Measurements from ENCODE around the gene SH3PXD2B. TPM values are rescaled to one million over a fixed set of nuclear protein-coding genes. Genes with fewer than 3 reads are reported as not detected.
"Not testable (repeated sequence)": the region's sequence is repeated elsewhere in the genome, so short reads cannot be mapped to it uniquely, and the experiment has no call there.

Gene SH3PXD2B
- polyA plus RNA-seq, 10 donors, result 29.8 to 45.2 (median 34.9) TPM

DNA sequence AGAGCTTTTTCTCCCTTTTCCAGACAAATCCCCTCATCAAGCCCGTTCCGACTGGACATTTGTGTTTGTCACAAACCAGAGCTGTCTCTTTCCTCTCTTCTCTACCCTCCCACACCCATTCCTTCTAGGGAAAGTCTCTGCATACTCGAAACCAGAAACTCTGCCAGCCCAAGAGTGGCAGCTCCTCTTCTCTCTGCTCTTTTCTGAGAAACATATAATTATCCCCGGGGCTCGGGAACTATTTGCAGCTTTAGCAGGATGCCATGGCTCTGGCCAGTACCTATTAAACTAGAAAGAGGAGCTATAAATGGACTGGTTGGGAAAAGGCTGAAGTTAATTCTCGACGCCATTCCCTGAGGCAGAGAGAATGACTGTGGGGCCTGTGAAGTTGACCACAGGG, 82.6 kb downstream of the SH3PXD2B start:
- no peak for DNase-seq

DNA sequence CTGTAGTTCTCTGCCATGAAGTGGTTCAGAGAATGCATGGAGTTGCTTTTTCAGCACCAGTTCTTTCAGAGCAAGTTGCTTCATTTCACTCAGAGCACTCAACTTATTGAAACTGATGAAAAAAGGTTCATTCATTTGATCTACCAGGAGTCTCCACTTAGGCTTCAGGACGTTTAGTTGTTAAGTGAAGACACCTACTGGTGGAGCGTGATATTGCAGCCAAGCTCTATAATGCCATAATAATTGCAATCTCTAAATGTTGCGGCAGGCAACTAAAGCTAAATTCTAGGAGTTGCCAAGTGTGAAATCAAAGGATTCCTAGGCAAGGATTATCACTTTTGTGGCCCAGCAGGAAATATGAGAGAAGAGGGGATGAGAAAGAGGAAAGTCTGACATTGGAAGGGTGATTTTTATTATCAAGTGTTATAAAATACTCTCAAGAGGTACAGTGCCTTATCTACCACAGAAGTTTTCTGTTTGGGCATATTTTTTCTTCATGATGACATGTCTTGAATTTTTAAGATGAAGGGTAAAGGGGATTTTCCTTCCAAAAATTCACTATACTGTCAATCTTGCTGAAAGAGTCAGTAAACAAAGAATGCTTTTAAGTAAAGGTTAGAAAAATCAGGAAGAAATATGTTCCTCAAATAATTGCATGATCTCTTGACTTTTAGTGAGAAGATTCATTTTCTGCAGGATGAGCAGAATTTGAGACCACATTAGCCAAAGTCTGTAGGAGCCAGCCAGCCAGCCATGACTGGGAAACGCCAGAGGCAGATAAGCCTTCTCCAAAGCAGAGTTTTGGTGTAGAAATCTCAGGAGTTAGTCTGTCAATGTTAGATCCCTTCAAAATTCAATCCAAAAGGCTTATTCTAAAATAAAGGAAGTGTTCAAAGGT, 83.4 kb downstream of the SH3PXD2B start:
- no peak for DNase-seq

DNA sequence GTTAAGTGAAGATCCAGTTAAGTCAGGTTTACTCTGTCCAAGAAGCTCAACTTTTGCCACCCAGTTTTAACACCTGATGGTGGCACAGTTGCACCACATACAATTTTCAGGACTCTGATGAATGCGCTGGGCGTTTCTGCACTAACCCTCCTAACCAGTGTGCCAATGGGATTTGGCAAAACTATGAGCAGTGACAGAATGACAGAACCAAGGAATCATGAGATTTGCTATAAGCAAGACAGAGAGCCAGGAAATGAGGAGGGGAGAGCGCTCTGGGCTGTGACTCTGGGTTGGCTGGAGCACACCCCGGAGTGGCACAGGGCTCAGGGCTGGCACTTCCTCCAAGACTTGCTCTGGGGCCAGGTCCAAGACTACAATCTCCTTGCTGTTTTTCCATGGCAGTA, 84.1 kb downstream of the SH3PXD2B start:
- no peak for DNase-seq

DNA sequence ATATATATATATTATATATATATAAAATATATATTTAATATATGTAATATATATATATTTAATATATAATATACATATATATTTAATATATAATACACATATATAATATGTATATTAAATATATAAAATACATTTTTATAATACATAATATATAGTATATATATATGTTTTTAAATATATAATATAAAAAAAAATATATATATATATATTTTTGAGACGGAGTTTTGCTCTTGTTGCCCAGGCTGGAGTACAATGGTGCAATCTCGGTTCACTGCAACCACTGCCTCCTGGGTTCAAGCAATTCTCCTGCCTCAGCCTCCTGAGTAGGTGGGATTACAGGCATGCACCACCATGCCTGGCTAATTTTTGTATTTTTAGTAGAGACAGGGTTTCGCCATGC, 85.6 kb downstream of the SH3PXD2B start:
- not testable (repeated sequence) for DNase-seq

DNA sequence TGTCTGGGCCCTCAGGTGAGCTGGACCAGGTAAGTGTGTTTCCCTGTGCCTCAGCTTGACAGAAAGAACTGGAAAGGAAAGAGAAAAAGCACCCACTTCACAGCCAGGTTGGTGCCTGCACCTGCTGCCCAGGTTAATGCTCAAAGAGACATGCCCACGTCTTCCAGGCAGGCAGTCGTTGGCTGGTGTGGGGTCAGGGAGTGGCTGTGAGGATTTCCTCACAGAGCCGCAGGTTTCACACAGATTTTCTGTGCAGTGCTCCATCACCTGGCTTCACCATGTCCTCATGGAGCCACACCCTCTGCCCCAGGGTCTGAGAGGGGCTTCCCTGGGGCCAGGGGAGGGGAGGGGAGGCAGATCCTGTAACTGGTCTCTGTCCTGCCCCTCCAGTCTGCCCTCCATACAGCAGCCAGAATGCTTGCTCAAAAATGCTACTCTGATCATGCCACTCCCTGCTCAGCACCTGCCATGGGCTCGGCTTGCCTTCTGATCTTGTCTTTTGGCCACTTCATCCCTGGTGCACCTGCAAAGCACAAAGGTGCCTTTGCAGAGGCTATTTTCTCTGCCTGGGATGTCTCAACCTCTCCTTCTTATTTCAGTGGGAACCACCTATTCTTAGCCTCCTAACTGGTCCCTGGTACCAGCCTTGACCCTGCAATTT, 88.2 kb downstream of the SH3PXD2B start:
- DNase-seq, result no peak

DNA sequence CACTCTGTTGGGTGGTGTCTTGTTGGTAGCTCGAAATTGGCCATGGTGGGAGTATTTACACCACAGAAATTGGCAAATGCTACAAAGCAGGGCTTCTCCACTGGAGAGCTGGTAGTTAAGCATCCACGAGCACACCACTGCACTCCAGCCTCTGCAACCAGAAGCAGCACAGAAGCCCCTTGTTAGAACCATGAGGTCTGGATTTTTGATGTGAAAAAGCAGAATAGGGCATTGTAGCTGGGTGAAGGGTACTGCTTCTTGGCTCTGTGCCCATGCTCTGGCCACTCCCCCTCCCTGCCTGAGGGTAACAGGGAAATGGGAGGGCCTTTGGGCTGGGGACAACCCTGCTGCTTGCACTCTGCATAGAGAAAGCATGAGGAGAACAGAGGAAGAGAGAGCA, 89.6 kb downstream of the SH3PXD2B start:
- DNase-seq, result no peak

DNA sequence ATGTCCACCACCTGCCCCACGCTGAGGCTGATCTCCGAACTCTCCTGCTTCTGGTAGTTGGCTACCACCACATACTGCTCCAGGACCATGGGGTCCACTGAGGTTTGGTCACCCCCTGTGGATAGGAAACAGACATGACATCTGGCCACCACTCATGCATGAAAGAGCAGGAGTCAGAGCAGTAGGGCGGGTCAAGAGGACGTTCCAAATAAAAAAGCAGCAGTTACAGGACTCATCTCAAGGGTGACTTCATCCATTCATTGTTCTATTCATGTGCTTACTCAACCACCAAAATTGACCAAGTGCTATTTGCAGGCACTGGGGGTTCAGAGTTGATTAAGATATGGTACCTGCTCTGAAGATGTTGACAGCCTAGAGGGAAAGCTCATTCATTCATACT, 91.6 kb downstream of the SH3PXD2B start:
- DNase-seq, result no peak

DNA sequence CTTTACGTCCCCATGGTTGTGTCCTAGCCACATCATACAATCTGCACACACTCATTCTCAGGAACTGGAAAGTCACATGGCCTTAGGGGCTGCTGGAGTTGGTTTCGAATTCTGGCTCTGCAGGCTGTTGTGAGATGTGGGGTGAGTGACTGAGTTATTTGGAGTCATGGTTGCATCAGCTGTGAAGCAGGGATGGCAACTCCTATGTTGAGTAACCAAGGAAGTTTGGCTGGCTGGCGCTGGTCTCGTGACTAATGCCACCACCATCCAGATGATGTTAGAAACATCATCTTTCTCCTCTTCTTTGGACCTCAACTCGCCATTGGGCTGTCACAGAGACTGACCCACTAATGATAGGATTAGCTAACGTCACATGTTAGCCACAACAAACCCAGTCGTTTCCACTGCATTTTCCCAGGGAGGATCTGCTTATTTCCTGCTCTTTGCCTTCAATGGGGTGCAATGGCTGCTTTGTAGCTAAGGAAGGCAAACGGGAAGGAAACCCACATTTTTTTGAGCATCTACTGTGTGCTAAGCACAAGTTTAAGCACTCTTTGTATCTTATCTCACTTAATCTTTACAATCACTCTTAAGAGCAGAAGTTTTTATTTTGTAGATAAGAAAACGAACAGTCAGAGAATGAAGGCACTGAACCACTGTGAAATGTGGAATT, 92.6 kb downstream of the SH3PXD2B start:
- peak in 1 of 3 donors; percentile 94 for DNase-seq

DNA sequence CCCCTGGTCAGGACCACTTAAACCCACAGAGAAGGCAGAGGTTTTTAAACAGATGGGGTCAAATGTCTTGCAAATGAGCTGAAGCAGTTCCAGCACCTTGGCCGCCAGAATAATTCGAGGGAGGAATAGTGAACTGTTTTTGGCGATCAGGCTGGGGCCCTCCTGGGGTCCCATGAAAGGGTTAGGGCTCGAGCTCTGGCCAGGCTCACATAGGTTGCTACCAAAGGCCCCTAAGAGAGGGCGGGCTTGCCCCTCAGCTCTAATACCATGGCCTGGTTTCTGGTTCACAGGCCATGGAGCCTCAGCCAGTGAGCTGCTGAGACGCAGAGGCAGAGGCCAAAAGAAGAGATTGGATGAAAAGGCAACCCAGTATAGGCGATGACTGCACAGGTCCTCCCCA, 96.0 kb downstream of the SH3PXD2B start:
- DNase-seq, result no peak

DNA sequence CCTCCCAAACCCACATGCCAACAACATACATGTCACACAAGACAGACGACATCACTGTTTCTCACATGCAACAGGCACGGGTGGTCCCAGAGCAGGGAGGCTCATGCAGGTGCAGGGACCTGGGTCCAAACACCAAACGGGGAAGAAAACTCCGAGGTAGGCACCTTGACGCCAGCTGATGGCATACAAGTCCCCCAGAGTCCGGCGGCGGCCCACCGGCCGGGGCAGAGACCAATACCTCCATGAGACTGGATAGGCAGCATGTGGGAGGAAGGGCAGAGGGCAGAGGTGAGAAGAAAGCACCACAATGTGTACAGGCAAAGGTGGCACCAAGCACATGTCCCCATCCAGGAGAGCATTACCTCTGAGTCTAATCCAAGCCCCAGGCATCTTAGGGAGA, 97.8 kb downstream of the SH3PXD2B start:
- DNase-seq, result no peak

DNA sequence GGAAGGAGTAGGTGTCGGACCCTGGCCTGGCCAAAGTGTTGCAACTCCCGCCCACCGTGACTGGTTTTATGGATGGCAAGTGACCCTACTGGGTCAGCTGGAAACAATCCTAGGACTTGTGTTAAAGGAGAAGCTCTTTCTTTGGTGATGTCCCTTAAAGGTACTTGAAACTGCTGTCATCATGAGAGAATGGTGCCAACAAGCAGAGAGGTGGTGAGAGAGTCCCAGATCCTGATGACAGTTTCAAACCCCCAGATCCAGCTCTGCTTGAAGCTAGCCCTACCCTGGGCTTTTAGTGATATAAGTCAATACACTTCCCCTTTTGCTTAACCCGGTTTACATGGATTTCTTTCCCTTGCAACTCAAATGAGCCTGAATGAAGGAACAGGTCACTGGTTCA, 98.3 kb downstream of the SH3PXD2B start:
- no peak for DNase-seq

DNA sequence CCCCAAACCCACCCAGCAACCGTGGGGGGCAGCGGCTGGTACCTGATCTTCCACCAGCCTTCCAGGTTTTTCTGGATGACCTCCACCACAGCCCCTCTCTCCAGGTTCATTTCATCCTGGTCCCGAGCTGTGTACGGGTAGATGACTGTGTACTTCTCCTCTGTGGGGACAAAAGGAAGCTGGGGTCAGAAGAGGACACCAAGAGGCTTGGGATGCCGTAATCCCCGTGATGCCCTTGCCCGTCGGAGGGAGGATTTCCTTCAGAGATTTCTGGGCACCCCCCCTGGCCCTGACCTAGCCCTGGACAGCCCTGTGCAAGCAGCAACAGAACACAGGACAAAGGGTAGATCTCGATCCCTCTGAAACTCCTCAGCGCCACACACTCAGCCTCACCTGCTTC, 100.5 kb downstream of the SH3PXD2B start:
- DNase-seq, result no peak

DNA sequence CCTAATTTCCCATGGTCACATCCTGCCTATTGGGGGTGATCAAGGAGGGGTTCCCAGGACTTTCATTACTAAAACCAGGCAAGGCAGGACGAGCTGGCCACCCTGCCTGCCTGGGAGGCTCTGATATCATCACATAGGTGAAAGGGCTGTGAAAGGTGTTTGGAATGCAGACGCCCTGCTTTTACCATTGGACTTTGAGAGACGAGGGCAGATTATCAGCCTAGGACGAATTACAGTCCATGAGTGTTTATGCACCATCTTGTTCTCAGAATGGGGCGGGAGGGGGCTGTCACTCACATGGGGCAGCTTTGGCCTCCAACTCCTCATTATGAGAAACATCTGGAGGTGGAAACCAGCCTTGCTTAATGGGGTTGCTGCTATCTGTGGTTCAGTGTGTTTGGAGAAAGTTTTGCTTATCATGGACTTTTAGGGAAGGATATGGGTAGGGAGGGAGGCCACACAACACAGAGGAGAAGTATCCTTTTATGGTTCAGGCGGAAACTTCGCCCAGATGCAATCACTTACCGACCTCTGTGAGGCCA, 101.0 kb downstream of the SH3PXD2B start:
- no peak for DNase-seq

DNA sequence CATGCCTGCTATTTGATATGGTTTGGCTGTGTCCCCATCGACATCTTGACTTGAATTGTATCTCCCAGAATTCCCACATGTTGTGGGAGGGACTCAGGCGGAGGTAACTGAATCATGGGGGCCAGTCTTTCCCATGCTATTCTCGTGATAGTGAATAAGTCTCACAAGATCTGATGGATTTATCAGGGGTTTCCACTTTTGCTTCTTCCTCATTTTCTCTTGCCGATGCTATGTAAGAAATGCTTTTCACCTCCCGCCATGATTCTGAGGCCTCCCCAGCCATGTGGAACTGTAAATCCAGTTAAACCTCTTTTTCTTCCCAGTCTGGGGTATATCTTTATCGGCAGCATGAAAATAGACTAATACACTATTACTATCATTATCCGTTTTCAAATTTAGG, 101.8 kb downstream of the SH3PXD2B start:
- DNase-seq, result not testable (repeated sequence)

DNA sequence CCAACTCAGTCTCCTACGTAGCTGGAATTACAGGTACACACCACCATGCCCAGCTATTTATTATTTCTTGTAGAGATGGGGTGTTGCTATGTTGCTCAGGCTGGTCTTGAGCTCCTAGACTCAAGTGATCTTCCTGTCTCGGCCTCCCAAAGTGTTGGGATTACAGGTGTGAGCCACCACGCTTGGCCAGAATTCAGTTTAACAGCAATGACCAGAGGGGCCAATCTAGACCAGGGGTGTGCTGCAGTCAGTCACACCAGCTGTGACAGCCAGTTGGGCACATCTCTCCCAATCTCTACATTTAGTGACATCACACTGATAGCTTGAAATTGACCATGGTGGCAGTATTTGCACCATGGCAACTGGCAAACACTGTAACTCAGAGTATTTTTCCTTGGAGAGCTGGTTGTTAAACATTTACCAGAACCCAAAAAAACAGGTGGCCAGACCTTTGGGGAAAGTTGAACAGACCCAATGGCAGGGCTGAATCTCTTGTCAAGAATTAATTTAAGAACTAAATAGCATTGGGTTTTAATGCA, 103.0 kb downstream of the SH3PXD2B start:
- no peak for DNase-seq

DNA sequence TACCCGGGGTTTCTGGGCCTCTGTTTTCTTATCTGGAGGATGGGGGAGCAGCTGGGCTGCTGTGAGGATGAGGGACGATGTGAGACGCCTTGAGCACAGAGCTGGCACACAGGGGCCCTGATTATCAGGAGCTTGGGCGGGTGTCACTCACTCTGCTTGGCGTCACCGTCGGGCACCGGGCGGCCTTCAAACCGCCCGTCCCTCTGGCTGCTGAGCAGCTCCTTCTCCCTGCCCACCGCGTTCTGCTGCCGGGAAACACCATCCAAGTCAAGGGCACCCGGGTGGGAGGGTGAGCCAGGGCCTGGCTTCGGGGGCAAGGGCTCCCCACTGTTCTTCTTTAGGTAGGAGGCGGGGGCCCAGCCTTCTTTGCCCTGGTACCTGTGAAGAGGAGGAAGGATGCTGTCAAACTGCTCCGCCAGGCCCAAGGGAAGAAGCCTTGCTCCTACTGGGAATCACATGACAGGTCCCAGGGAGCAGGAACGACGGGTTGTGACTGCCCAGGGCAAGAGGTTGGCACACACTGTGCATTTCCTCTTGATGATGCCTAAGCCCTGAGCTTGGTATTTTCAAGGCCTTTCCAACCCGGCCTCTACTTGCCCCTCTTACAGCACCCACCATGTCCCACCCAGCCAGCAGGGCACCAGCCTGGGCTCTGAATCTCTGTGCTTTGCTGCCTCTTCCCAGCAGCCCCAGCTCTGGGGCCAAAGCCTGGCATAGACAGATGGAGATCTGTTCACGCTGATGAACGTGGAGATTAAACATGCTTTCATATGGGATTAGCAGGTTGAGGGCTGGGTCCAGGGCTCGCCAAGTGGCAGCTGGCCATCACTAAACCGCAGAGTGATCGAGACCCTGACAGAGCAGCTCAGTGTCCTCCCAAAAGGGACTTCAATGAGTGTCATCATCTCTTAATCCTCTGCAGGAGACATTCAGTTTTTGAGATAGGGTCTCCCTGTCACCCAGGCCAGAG, 103.8 kb downstream of the SH3PXD2B start:
- no peak for DNase-seq

DNA sequence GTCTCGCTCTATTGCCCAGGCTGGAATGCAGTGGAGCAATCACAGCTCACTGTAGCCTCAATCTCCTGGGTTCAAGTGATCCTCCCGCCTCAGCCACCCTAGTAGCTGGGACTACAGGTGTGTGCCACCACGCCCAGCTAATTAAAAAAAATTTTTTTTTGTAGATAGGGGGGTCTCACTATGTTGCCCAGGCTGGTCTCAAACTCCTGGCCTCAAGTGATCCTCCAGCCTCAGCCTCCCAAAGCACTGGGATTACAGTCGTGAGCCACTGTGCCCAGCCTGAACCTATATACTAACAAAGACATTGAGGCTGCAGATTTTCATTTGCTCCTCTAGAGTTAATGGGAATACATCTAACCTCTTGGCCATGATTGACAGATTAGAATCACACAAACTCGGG, 105.6 kb downstream of the SH3PXD2B start:
- not testable (repeated sequence) for DNase-seq

DNA sequence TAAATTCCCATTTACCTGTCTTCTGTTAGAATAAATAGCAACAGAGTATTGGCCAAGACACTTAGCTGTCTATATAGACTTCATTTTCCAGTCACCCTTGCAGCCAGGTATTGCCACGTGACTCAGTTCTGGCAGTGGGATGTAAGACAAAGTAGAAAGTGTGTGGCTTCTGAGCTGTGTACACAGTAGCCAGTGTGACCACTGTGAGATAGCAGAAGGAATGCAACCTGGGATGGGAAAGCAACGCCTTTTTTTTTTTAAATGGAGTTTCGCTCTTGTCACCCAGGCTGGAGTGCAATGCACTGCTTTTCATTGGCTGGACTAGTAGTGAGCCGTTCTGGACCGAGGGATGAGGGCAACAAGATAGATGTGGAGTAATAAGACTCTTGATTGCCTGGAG, 106.2 kb downstream of the SH3PXD2B start:
- no peak for DNase-seq

DNA sequence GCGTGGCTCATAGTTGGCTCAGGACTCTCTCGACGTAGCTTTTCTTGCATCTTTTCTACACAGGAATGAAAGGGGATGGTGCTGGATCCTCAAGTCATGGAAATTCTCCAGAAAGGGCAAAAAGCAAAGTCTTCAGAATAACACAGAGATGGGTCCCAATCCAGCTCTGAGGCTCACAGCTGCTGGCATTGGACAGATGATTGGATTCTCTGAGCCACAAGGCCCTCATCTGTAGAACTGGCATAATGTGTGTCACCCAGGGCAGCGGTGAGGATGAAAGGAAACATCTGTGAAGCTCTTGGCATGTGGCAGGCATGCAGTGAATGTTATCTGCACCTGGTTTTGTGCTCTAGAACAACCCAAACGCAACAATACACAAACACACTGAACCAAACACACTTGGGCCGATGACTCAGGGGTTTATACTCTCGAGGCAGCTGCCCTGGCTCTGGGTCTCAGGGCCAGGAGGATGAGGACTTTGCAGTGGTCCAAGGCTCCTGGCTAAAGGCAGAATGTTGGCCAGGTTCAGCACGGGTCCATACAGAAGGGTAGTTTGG, 106.8 kb downstream of the SH3PXD2B start:
- no peak for DNase-seq

DNA sequence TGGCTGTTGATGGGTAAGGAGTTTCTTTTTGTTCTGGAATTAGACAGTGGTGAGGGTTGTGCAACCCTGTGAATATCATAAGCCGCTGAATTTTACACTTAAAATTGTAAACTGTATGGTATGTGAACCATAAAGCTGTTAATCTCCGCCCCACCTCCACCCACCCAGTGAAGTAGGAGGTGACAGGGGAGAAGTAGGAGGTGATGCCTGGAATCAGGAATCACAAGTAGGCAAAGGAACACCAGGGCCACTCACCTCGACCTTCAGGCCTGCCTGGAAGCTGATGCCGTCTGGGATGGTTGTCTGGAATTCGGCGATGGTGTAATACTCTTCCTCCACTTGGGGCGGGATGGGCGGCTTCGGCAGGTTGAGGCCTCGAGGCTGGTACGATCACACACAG, 108.4 kb downstream of the SH3PXD2B start:
- DNase-seq, result no peak
